Fibroblast of lung (primary cell): Measurements from ENCODE around the gene EEF1AKMT3.

Source experiments
- CTCF ChIP-seq, 2 donors: IDR thresholded peaks in 1 of 2; conservative IDR thresholded peaks in 1 of 2; 1 replicate in 1 of 2; 2 replicates in 1 of 2; pipeline ENCODE4 v1.5.1; 2011 to 2012; ENCODE audit warnings: low read length in 2 of 2, control low read depth in 1 of 2, inconsistent platforms in 1 of 2, low read depth in 1 of 2, mild to moderate bottlenecking in 1 of 2
- EZH2 ChIP-seq: IDR thresholded peaks from 2 replicates; pipeline ENCODE4 v1.5.1; 2012; ENCODE audit warnings: low read length, control low read depth, mild to moderate bottlenecking; ENCODE audit errors: missing control alignments

- no peak for TF ChIP-seq CTCF (conservative IDR thresholded peaks at IDR 0.05 in 1 of 2, IDR thresholded peaks at IDR 0.05 in 1 of 2; ENCODE audit: low read depth in 1 of 2, low read length in 2 of 2)
- TF ChIP-seq EZH2: no peak
Measured at GRCh38 chr12:57777367-57777766, 5.0 kb downstream of the EEF1AKMT3 start.
